KMS-11 (cell line): ENCODE measurements around the gene NSF.
"Not testable (repeated sequence)": the region's sequence is repeated elsewhere in the genome, so short reads cannot be mapped to it uniquely, and the experiment has no call there.

Experiments
- H2AFZ ChIP-seq: fragments of 200-600 bp; sonication (generic); 2 replicates; pipeline ENCODE4 v1.6.1; 2016; ENCODE audit warnings: antibody characterized with exemption, mixed run types, low read depth
- H3K27ac ChIP-seq: fragments of 200-600 bp; sonication (generic); 2 replicates; pipeline ENCODE4 v1.6.1; 2016; ENCODE audit warnings: mild to moderate bottlenecking, mixed run types
- H3K27me3 ChIP-seq: fragments of 200-600 bp; sonication (generic); 2 replicates; pipeline ENCODE4 v1.6.1; 2017; ENCODE audit warnings: mild to moderate bottlenecking, low read depth, mixed run types, moderate library complexity; ENCODE audit not compliant: insufficient read depth
- H3K36me3 ChIP-seq: fragments of 200-600 bp; sonication (generic); 2 replicates; pipeline ENCODE4 v1.6.1; 2017; ENCODE audit warnings: mild to moderate bottlenecking, mixed run types; ENCODE audit not compliant: insufficient read depth
- H3K4me1 ChIP-seq: fragments of 200-600 bp; sonication (generic); 2 replicates; pipeline ENCODE4 v1.6.1; 2016; ENCODE audit warnings: mild to moderate bottlenecking, low read depth, mixed run types; ENCODE audit not compliant: poor library complexity, severe bottlenecking
- H3K4me2 ChIP-seq: fragments of 200-600 bp; sonication (generic); 2 replicates; pipeline ENCODE4 v1.7.0; 2016; ENCODE audit warnings: mild to moderate bottlenecking, mixed run types
- H3K4me3 ChIP-seq: fragments of 200-600 bp; sonication (generic); IDR thresholded peaks from 2 replicates; pipeline ENCODE4 v1.6.1; 2017; ENCODE audit warnings: low read depth, low read length, mixed read lengths; ENCODE audit not compliant: insufficient read depth
- H3K79me2 ChIP-seq: fragments of 200-600 bp; sonication (generic); 2 replicates; pipeline ENCODE4 v1.6.1; 2016; ENCODE audit warnings: low read depth, mixed run types; ENCODE audit not compliant: insufficient read depth
- H3K9ac ChIP-seq: fragments of 200-600 bp; sonication (generic); 2 replicates; pipeline ENCODE4 v1.6.1; 2016; ENCODE audit warnings: mild to moderate bottlenecking, mixed run types
- H4K20me1 ChIP-seq: fragments of 200-600 bp; sonication (generic); 2 replicates; pipeline ENCODE4 v1.6.1; 2016; ENCODE audit warnings: mild to moderate bottlenecking, mixed run types; ENCODE audit not compliant: insufficient read depth

Gene NSF

DNA sequence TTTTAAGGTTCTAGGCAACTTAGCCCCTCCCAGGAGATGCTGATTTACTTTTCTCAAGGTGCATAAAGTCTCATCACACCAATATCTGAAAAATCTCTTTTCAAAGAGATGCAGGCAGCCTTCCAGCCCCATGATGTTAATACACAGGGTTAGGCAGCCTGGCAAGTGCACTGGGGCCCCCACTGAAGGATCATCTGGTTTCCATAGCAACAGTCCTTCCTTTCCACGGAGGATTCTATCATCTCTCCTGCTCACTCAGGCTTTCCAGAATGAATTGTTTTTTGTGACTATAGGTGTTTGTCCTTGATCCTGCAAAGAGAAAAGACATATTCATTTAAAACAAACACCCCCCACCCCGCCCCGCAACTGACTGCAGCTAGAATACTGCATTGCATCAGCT lies 5.0 kb upstream of the NSF start:
- H3K79me2 ChIP-seq, H2AFZ ChIP-seq, H3K27ac ChIP-seq, H3K9ac ChIP-seq, H3K36me3 ChIP-seq, H3K27me3 ChIP-seq, H4K20me1 ChIP-seq, H3K4me3 ChIP-seq, H3K4me2 ChIP-seq, H3K4me1 ChIP-seq: not testable (repeated sequence)

DNA sequence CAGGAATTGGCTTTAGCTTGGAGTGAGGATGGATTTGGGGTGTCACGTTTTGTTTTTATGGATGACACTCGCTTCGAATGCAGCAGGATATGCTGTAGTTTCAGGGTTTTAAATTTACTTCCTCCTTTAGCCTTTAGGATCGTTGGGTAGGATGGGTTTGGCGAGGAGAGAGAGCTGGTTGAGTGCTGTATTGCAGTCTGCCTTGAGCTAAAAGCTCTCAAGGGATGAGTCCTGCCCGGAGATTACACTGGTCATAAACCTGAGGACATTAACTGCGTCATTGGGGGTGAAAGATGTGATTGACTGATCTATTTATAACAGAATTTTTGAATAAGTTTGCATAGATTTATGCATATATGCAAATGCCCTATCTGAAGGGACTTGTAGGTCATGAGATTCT lies 863 bp downstream of the NSF start:
- not testable (repeated sequence) for H3K27ac ChIP-seq, H3K27me3 ChIP-seq, H3K4me2 ChIP-seq, H3K4me3 ChIP-seq, H3K36me3 ChIP-seq, H2AFZ ChIP-seq, H3K79me2 ChIP-seq, H3K9ac ChIP-seq, H3K4me1 ChIP-seq, H4K20me1 ChIP-seq

DNA sequence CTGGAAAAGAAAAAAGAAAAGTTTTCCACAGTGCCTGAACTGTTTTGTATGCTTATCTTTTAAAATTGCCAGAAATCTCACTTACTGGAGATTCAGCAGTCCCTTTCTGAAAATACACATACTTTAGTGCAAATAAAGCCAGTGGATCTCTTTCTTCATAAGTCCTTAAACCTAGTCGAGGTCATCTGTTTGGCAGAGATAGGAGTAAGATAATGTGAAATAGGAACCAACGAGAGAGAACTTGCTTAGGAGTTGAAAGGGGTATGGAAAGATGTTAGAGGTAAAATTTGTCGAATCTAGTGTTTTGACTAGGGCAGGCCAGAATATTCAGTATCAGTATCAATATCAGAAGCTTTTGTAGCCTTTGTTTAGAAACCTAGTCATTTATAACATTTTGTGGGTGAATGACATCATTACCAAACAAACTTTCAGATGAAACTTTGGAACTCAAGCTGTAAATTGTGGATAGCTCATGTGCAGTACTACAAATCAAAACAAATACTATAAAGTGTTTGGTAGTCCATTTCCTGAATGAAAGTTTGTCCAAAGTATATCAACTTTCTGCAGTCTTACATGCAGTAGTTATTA lies 8.0 kb downstream of the NSF start:
- H3K27me3 ChIP-seq, H3K9ac ChIP-seq, H2AFZ ChIP-seq, H3K79me2 ChIP-seq, H3K36me3 ChIP-seq, H3K27ac ChIP-seq, H3K4me1 ChIP-seq, H3K4me3 ChIP-seq, H4K20me1 ChIP-seq: not testable (repeated sequence)
- peak overlapping the region; percentile 54; the same call in 1 of the 2 replicates for H3K4me2 ChIP-seq

DNA sequence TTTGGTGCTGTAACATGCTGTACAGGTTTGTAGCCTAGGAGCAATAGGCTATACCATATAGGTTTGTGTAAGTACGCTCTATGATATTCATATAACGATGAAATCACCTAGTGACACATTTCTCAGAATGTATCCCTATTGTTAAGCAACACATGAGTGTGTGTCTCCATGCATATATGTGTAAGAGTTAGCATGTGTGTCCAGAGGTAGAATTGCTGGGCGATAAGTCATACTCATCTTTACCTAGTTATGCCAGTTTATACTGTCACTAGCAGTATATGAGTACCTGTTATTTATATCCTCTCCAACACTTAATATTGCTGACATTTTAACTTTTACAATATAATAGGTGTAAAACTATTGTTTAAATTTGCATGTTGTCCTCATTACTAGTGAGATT lies 10.3 kb downstream of the NSF start:
- not testable (repeated sequence) for H3K9ac ChIP-seq, H3K27me3 ChIP-seq, H3K4me2 ChIP-seq, H3K36me3 ChIP-seq, H3K4me1 ChIP-seq, H3K27ac ChIP-seq, H2AFZ ChIP-seq, H4K20me1 ChIP-seq, H3K4me3 ChIP-seq, H3K79me2 ChIP-seq

DNA sequence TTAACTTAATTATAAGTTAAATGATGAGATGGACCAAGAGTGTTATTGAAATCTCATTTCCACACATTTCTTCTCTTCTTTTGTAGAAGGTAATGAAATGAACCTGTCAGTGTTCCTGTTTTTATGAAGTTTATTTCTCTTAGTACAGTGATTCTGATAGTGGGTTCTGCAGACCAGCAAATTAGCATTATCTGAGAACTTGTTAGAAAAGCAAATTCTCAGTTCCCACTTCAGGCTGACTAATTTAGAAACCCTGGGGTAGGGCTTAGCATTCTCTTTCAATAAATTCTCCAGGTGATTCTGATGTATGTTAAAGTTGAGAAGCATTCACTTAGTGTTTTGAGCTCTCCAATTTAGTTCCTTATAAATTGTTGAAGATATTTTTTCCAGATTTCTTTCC lies 12.7 kb downstream of the NSF start:
- H3K27ac ChIP-seq, H3K4me1 ChIP-seq, H2AFZ ChIP-seq, H3K27me3 ChIP-seq, H3K36me3 ChIP-seq, H4K20me1 ChIP-seq, H3K4me3 ChIP-seq, H3K4me2 ChIP-seq, H3K9ac ChIP-seq, H3K79me2 ChIP-seq: not testable (repeated sequence)

DNA sequence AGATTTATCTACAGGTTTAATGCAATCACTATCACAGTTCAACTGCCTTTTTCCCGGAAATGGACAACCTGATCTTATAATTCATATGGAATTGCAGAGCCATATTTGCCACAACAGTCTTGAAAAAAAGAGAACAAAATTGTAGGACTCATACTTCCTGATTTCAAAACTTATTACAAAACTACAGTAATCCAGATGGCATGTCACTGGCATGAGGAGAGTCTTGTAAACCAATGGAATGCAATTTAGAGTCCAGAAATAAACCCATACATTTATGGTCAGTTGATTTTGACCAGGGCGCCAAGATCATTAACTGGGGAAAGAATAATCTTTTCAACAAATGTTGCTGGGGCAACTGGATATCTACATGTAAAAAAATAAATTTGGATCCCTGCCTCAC lies 20.8 kb downstream of the NSF start:
- not testable (repeated sequence) for H2AFZ ChIP-seq, H3K4me2 ChIP-seq, H3K27ac ChIP-seq, H3K27me3 ChIP-seq, H3K79me2 ChIP-seq, H3K36me3 ChIP-seq, H3K4me1 ChIP-seq, H3K9ac ChIP-seq, H4K20me1 ChIP-seq, H3K4me3 ChIP-seq

DNA sequence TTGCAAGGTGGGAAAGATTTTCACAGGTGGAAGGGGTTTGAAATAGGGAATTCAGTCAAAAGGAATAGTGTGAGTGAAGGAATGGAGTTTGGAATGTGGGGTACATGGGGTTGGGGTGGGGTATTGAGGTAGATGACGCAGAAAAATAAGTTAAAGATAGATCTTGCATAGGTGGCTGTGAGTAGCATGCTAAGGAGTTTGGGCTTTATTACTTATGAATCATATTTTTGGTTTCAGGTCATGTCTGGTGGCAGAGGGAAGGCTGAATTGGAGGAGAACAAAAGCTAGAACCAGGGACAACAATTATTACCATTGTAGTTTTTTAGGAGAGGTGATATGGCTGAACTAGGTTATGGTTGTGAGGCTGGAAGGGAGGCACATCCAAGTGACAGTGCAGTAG lies 23.4 kb downstream of the NSF start:
- not testable (repeated sequence) for H3K9ac ChIP-seq, H3K4me1 ChIP-seq, H3K4me2 ChIP-seq, H4K20me1 ChIP-seq, H3K27me3 ChIP-seq, H3K36me3 ChIP-seq, H3K4me3 ChIP-seq, H3K79me2 ChIP-seq, H2AFZ ChIP-seq, H3K27ac ChIP-seq

DNA sequence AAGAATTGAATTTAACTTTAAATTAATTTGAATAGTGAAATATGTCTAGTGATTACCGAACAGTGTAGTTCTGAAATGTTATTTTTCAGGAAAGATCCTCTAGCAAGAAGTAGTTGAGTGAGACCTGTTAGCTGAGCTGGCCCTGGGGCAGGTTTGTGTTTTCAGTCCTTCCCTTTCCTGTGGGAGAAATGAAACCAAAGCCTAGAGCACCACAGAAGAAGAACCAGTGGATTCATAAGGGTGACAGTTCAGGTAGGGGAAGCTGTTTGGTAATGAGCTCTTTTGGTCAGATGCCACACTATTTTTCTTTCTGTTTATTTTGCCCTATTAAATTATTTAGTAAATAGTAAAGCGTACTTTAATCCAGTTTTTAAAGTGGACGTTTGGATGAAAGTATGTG lies 26.7 kb downstream of the NSF start:
- not testable (repeated sequence) for H3K79me2 ChIP-seq, H4K20me1 ChIP-seq, H3K9ac ChIP-seq, H3K27me3 ChIP-seq, H3K4me3 ChIP-seq, H3K27ac ChIP-seq, H3K4me1 ChIP-seq, H3K4me2 ChIP-seq, H2AFZ ChIP-seq, H3K36me3 ChIP-seq

DNA sequence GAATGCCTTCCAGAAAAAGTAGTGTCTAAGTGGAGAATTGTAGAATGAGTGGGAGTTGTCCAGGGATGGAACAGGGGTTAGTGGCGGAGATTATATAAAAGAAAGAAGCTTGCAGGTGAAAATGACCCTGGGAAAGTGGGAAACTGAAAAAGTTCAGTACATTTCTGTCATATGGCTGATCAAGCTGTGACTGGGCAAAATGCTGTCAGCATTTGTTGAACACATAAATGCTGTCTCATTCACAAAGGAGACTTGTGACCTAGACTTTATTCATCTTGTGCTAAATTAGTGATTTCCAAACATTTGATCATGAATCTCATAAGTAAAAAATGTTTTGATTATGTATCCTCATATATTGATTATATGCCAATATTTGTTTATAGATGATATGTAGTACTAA lies 28.5 kb downstream of the NSF start:
- H3K79me2 ChIP-seq, H3K27me3 ChIP-seq, H3K27ac ChIP-seq, H3K4me2 ChIP-seq, H3K4me1 ChIP-seq, H2AFZ ChIP-seq, H3K9ac ChIP-seq, H3K4me3 ChIP-seq, H4K20me1 ChIP-seq, H3K36me3 ChIP-seq: not testable (repeated sequence)

DNA sequence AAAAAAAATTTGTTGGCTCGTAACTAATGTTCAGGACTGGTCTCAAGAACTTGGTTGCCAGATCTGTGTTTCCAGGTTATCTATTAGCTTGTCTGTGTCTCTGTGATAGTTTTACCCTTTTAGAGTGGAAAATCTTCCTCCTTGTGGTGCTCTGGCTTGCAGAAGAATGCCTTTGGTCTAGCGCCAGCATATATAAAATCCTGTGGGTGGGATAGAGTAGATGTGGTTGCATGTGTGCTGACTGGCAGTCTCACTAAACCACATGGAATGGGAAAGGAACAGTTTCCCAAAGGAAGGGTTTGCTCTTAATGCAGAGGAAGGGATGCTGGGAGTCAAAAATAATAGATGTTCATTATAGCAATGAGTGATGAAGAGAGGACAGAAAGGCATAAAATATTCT lies 33.3 kb downstream of the NSF start:
- H3K36me3 ChIP-seq, H3K79me2 ChIP-seq: not testable (repeated sequence)

DNA sequence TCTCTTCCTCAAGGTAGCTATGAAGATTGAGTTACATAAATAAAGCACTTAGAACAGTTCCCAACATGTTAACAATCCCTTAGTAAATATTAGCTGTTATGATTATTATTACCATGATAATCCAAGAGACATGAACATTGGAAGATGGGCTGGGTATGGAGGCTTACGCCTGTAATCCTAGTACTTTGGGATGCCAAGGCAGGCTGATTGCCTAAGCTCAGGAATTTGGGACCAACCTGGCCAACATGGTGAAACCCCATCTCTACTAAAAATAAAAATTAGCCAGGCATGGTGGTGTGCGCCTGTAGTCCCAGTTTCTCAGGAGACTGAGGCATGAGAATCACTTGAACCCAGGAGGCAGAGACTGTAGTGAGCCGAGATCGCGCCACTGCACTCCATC lies 34.3 kb downstream of the NSF start:
- H3K36me3 ChIP-seq, H3K27me3 ChIP-seq, H3K4me1 ChIP-seq, H4K20me1 ChIP-seq, H2AFZ ChIP-seq, H3K27ac ChIP-seq, H3K9ac ChIP-seq, H3K79me2 ChIP-seq, H3K4me2 ChIP-seq, H3K4me3 ChIP-seq: not testable (repeated sequence)

More for the DNA sequence above, 33.3 kb downstream of the NSF start:
- H3K9ac ChIP-seq, H3K27me3 ChIP-seq, H3K4me2 ChIP-seq, H2AFZ ChIP-seq, H3K27ac ChIP-seq, H4K20me1 ChIP-seq, H3K4me1 ChIP-seq, H3K4me3 ChIP-seq: not testable (repeated sequence)
